GM18511 (cell line): ENCODE results near the gene ZC3H13.
"Not testable (repeated sequence)": the region's sequence is repeated elsewhere in the genome, so short reads cannot be mapped to it uniquely, and the experiment has no call there.

Source experiments
- ATAC-seq: cut with Tn5 transposase; IDR thresholded peaks from one replicate; pipeline ENCODE4 v1.9.1; 2021; ENCODE audit warnings: mild to moderate bottlenecking, moderate library complexity; ENCODE audit not compliant: unreplicated experiment

ZC3H13 gene

DNA sequence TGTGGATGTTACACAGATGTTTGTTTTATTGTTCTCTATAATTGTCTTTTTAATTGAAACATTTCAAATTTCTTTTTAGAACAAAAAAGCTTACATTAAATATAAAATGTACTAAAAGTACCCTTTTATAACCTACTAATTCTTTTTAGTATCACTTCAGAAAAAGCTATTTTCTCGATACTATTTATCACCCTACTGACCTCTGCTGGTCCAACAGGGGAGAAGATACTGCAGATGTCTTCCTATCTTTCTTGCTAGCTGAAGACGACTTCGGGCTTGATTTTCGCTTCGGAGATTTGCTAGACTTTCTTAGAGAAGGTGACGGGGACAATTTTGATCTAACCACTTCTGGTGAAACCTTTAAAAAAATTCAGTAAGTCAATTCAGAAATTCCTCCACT is 42.4 kb downstream of the ZC3H13 start:
- no peak for ATAC-seq

GRCh38 chr13:46008631-46009030 is 43.9 kb downstream of the ZC3H13 start:
- no peak for ATAC-seq

DNA sequence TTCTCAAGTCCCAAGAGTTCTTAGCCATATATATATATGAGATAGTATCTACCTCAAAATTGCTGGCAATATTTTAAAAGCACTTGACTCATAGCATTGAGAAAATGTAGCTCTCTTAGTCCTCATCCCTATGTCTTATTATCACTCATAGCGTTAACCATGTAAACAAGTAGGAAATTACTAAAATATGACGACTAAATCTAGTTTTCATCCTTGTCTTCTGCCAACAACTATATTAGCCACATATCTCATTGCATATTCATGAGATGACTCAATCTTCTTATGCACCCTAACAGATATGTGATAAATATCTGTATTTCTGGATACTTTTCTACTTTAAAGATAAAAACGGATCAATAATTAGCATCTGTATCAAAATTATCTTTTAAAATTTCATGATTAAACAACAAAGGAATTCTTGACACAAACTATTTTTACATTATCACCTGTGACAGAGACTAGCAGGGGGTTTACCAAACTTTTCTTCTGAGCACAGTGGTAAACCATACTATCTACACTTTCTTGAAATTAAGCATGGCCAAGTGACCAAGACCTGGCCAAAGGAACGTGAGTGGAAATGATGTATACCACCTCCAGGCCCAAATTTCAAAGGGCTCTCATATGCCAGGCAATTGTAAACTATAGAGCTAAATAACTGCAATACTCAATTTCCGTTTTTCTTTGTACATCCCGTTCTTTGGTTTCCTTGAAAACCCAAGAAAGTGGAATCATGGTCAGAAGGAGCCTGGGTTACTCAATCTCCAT is 45.7 kb downstream of the ZC3H13 start:
- no peak for ATAC-seq

- no peak for ATAC-seq
Measured at GRCh38 chr13:46004491-46004890, 48.1 kb downstream of the ZC3H13 start.

DNA sequence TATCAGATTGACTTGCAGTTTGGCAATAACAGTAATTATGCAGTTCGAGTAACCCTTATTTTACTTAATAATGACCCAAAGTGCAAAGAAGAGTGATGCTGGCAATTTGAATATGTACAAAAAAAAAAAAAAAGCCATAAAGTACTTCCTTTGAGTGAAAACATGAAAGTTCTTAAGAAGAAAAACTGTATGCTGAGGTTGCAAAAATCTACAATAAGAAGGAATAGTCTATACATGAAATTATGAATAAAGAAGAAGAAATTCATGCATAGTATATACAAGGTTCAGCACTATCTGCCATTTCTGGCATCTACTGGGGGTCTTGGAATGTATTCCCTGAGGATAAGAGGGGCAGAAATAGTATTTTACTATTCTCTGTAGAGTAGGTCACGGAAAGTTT is 55.9 kb downstream of the ZC3H13 start:
- ATAC-seq = no peak

GRCh38 chr13:45995245-45995644 is 57.3 kb downstream of the ZC3H13 start:
- ATAC-seq = no peak

- no peak for ATAC-seq
Measured at GRCh38 chr13:45994752-45995151, 57.8 kb downstream of the ZC3H13 start.

DNA sequence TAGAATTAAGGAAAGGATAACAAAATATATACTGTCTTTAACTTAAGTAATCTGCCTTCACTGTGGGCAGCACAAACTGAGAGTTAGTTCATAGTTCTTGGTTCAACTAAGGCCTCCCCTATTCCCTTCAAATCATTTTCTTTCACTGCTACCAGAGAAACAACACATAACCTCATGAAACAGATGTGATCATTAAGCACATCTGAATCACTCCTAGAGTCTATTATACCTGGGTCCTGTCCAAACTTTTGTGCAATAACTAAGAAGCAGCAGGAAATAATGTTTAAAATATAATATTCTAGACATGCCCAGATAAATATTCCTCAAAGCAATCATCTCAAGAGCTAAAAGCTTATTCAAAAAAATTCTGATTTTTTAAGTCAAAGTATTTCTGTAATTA is 62.9 kb downstream of the ZC3H13 start:
- ATAC-seq = no peak

DNA sequence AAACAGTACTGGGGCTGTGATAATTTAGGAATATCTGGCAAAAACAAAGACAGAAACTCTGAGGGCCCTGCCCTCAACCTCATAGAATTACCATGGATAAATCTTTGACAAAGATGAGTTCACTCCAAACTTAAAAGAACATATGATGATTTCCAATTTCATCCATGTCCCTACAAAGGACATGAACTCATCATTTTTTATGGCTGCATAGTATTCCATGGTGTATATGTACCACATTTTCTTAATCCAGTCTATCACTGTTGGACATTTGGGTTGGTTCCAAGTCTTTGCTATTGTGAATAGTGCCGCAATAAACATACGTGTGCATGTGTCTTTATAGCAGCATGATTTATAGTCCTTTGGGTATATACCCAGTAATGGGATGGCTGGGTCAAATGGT is 71.4 kb downstream of the ZC3H13 start:
- ATAC-seq = not testable (repeated sequence)

DNA sequence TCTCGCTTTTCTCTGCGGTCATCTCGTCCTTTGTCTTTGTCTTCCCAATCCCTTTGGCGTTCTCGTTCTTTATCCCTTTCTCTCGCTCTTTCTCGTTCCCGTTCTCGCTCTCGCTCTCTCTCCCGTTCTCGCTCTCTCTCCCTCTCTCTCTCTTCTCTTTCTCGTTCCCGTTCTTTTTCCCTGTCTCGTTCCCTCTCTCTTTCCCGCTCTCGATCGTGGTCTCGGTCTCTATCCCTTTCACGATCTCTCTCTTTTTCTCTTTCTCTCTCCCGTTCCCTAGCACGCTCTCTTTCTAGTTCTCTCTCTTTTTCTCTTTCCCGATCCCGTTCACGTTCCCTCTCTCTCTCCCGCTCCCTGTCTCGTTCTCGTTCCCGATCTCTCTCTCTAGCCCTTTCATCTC is 77.2 kb downstream of the ZC3H13 start:
- ATAC-seq = no peak

GRCh38 chr13:45974500-45974899 is 78.0 kb downstream of the ZC3H13 start:
- no peak for ATAC-seq

DNA sequence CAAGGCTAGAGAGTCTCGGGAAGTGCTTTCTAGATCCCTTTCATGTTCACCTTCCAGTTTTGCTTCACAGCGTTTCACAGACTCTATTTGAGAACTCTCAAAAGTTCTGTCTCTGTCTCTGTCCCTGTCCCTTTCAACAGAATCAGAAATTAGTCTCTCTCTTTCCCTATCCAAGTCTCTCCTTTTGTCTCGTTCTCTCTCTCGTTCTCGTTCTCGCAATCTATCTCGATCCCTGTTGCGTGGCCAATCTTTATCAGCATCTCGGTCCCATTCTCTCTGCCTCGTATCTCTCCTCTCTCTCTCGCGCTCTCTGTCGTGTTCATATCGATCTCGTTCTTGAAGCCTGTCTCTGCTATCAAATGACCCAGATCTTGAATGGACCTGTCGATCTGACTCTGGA is 85.0 kb downstream of the ZC3H13 start:
- ATAC-seq = no peak

DNA sequence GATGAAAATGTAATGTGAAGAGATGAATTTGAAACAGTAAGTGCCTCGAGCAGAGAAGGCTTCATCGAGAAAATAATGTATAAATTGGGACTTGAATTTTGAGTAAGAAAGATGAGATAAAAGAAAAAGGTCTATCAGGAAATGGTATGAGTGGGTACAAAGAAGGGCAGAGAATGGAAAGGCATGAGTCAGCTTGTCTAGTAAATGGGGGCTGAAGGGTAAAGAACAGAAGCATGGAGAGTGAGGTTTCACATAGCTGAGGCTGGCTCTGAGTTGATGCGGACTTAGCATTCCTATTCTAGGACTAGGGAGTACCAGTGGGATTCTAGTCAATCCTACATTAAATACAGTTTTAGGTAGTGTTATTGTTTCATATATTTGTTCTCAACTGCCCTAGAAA is 85.8 kb downstream of the ZC3H13 start:
- no peak for ATAC-seq

DNA sequence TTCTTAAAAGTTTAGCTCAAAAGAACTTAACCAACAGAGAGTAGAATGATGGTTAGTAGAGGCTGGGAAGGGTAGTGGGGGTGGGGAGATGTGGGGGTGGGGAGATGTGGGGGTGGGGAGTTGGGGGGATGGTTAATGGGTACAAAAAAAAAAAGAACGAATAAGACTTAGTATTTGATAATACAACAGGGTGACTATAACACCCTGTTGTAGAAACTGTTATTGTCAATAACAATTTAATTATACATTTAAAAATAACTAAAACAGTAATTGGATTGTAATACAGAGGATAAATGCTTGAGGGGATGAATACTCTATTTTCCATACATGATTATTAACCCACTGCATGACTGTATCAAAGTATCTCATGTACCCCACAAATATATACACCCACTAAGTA is 91.1 kb downstream of the ZC3H13 start:
- no peak for ATAC-seq

- no peak for ATAC-seq
Measured at GRCh38 chr13:45954836-45955800, 97.4 kb downstream of the ZC3H13 start.

DNA sequence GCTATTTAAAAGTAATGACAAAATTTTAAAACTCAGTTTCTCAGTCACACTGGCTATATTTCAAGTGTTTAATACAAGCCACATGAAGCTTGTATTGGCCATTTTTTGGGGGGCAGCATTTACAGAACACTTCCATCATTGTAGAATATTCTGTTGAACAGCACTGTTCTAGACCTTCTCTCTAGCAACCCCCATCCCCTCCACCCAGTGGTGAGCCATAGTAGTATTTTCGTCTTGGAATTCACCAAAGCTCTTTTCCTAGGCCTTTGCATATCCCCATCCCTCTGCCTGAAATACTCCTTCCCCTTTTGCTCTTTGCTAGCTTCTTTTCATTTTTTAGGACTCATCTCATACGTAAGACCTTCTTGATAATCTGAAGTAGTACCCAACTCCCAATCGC is 99.5 kb downstream of the ZC3H13 start:
- ATAC-seq = no peak

GRCh38 chr13:45951724-45952123 is 100.8 kb downstream of the ZC3H13 start:
- ATAC-seq = no peak

GRCh38 chr13:45951166-45951565 is 101.4 kb downstream of the ZC3H13 start:
- no peak for ATAC-seq

DNA sequence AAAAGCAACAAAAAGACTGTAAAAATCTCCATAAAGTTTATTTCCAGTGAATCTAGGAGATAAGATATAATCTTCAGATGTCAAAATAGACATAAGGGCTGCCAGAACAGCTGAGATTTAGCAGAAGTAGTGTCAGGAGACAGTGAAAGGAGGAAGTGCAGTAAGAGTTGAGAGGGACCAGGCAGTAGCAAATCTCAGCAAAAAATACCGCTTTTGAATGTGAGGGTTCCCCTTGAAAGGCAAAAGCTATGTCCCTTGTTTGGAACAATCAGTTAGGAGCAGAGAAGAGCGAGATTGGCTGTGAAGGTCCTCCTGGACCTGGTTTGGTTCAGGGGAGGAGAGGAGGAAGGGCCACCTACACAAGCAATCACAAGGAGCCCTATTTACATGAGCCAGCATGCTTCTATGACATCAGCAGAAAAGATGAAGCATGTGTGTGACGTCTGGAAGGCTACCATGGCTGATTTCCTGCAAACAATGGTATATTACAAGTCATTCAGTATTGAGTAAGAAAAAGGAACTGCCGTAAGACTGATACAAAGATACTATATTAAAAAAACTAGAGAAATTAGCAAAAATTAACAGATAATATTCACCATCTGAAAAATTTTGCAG is 102.1 kb downstream of the ZC3H13 start:
- no peak for ATAC-seq

DNA sequence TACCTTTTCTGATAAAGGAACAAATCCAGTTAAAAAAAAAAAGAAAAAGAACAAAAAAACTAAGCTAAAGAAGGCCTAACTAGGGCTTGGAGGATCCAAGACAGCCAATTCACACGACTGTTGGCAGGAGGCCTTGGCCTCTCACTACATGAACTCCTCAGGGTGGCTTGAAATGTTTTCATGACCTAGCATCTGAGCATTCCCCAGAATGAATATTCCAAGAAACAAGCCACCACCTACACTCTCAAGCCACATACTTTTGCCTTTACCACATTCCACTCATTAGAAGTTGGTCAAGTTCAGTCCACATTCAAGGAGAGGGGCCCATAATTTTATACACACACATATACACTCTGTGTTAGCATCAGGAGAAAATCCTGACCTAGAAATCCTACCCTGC is 103.4 kb downstream of the ZC3H13 start:
- ATAC-seq = no peak

GRCh38 chr13:45943965-45944364 is 108.6 kb downstream of the ZC3H13 start:
- no peak for ATAC-seq

- no peak for ATAC-seq
Measured at GRCh38 chr13:45943120-45943519, 109.4 kb downstream of the ZC3H13 start.
